ENCODE results near the gene CENPX. TPM values are rescaled to one million over a fixed set of nuclear protein-coding genes. Genes with fewer than 3 reads are reported as not detected.

The CENPX gene
- total and polyA plus RNA-seq, 2 of the 13 experiments (the other 11 are each of a cell fraction or from before 2014, with no cell fraction given), result 92.7 to 170 TPM

GRCh38 chr17:82021107-82021899 lies 1.4 kb downstream of the CENPX start (continued):
- peak; percentile 1; the same call in 1 of the 2 replicates for TF ChIP-seq RNF219 (CRISPR knock-in tag; IDR thresholded peaks at IDR 0.05)
- TF ChIP-seq ZNF326 (CRISPR knock-in tag; IDR thresholded peaks at IDR 0.05; ENCODE audit: borderline replicate concordance), result peak; percentile 79; the same call in 1 of the 2 replicates
- peak; percentile 97 for TF ChIP-seq ZBTB7A (CRISPR knock-in tag; IDR thresholded peaks at IDR 0.05)
- peak; percentile 77; the same call in 1 of the 2 replicates for TF ChIP-seq SIN3A (IDR thresholded peaks at IDR 0.05; ENCODE audit: borderline replicate concordance, low read depth, low read length)
- no peak for TF ChIP-seq ZFP62 (CRISPR knock-in tag; IDR thresholded peaks at IDR 0.05)
- no peak for TF ChIP-seq STAT6 (CRISPR knock-in tag; IDR thresholded peaks at IDR 0.05; ENCODE audit: borderline replicate concordance)
- peak; percentile 61 for TF ChIP-seq ZEB1 (IDR thresholded peaks at IDR 0.05; ENCODE audit: insufficient replicate concordance, low read depth)
- no peak for TF ChIP-seq PCBP2 (optimal IDR thresholded peaks at IDR 0.05; ENCODE audit: low read depth, low read length, poor library complexity, severe bottlenecking)
- TF ChIP-seq ZNF672 (CRISPR knock-in tag; IDR thresholded peaks at IDR 0.05), result no peak
- no peak for TF ChIP-seq CCAR2 (optimal IDR thresholded peaks at IDR 0.05; ENCODE audit: low read depth, low read length)
- 0 out of 2 replicates have a peak, but pooled peaks have one; percentile 10 for TF ChIP-seq HMG20A (CRISPR knock-in tag; IDR thresholded peaks at IDR 0.05; ENCODE audit: borderline replicate concordance)
- TF ChIP-seq JUNB (CRISPR knock-in tag; IDR thresholded peaks at IDR 0.05; ENCODE audit: borderline replicate concordance), result no peak
- peak; percentile 60 for TF ChIP-seq THAP11 (CRISPR knock-in tag; IDR thresholded peaks at IDR 0.05)
- no peak; the same call in 1 of the 2 replicates for TF ChIP-seq ZNF558 (CRISPR knock-in tag; IDR thresholded peaks at IDR 0.05; ENCODE audit: borderline replicate concordance)
- TF ChIP-seq HCFC1 (IDR thresholded peaks at IDR 0.05; ENCODE audit: low read depth, low read length), result no peak
- TF ChIP-seq ZNF841 (CRISPR knock-in tag; IDR thresholded peaks at IDR 0.05; ENCODE audit: borderline replicate concordance), result no peak
- peak; percentile 35 for TF ChIP-seq TGIF2 (CRISPR knock-in tag; IDR thresholded peaks at IDR 0.05)
- 0 out of 2 replicates have a peak, but pooled peaks have one; percentile 46 for TF ChIP-seq ZNF891 (CRISPR knock-in tag; IDR thresholded peaks at IDR 0.05)
- peak; percentile 19; the same call in 1 of the 2 replicates for TF ChIP-seq HNF4A (CRISPR knock-in tag; IDR thresholded peaks at IDR 0.05)
- TF ChIP-seq ZNF230 (CRISPR knock-in tag; IDR thresholded peaks at IDR 0.05), result no peak
- peak; percentile 46 for TF ChIP-seq HNRNPLL (IDR thresholded peaks at IDR 0.05; ENCODE audit: low read depth, low read length, poor library complexity, severe bottlenecking)
- no peak; the same call in 1 of the 2 replicates for TF ChIP-seq ZNF547 (CRISPR knock-in tag; IDR thresholded peaks at IDR 0.05)
- TF ChIP-seq MYC (CRISPR knock-in tag; IDR thresholded peaks at IDR 0.05; ENCODE audit: borderline replicate concordance), result peak; percentile 67; the same call in 1 of the 2 replicates
- no peak for TF ChIP-seq CSRNP2 (CRISPR knock-in tag; conservative IDR thresholded peaks at IDR 0.05; ENCODE audit: low read depth)

All from HepG2 (cell line).